ENCODE data around the gene AGPAT1. TPM values are rescaled to one million over a fixed set of nuclear protein-coding genes. Genes with fewer than 3 reads are reported as not detected.

The AGPAT1 gene
- total and polyA plus RNA-seq, 10 of the 15 experiments (the other 5 are each of a cell fraction or from before 2014, with no cell fraction given) = 13.9 to 39.5 (median 24.7) TPM

GRCh38 chr6:32175322-32175710 is 568 bp downstream of the AGPAT1 start:
- H4K20me1 ChIP-seq (ENCODE audit: control insufficient read depth, insufficient read depth) = no peaks in the 10 kb centered on the region
- intact Hi-C loops (cut with micrococcal nuclease; ENCODE audit: unreplicated experiment) = no loop called here
- TSS peak; percentile 66 for BruUV-seq (replicated peaks)
- DNase-seq (ENCODE audit: low read depth, low spot score) (no peak), FAIRE-seq (no peak), ATAC-seq (no peak)
- no peaks in the 10 kb centered on the region for H3K9me3 ChIP-seq (replicated peaks; ENCODE audit: control insufficient read depth, insufficient read depth, low read length)
- ChIA-PET SMC1A (ENCODE audit: uncharacterized antibody, unreplicated experiment) (no interaction called here), RAD21 (ENCODE audit: unreplicated experiment) (no interaction called here), CTCF (no interaction called here), POLR2A (no interaction called here)
- no peaks in the 10 kb centered on the region for H3K27me3 ChIP-seq (replicated peaks in 1 of 2; ENCODE audit: control insufficient read depth in 2 of 2, insufficient read depth in 2 of 2, low read length in 1 of 2)
- peaks cover 10% of the 10 kb centered on the region for H3K4me1 ChIP-seq (ENCODE audit: control insufficient read depth, insufficient read depth, low read length)
- peak overlapping the region; percentile 74 for H3K9ac ChIP-seq (ENCODE audit: control insufficient read depth, insufficient read depth, low read length)
- 0% methylated on average over 1 of the region's 2 CpGs for WGBS (ENCODE audit: insufficient coverage, insufficient replicate concordance, low lambda C conversion rate, missing lambda C conversion rate)
- peak overlapping the region; percentile 68 for H3K4me2 ChIP-seq (ENCODE audit: control insufficient read depth, insufficient read depth)
- H3K4me3 ChIP-seq = peak overlapping the region; percentile 96
- H2AFZ ChIP-seq (ENCODE audit: control insufficient read depth, low read depth, low read length) = no peak overlapping the region
- no peaks in the 10 kb centered on the region for H3K36me3 ChIP-seq (ENCODE audit: control insufficient read depth in 2 of 2, insufficient read depth in 2 of 2, low read length in 1 of 2)
- H3K27ac ChIP-seq (ENCODE audit: control insufficient read depth, insufficient read depth) = peak overlapping the region; percentile 70
- in situ Hi-C loops (cut with MboI) = no loop called here
- H3K79me2 ChIP-seq (ENCODE audit: control insufficient read depth, insufficient read depth, low read length) = peaks cover 22% of the 10 kb centered on the region
- no peak for TF ChIP-seq RFX5 (IDR thresholded peaks at IDR 0.05; ENCODE audit: low read depth, low read length)
- TF ChIP-seq ZBED1 (IDR thresholded peaks at IDR 0.05; ENCODE audit: borderline replicate concordance) = no peak
- no peak for TF ChIP-seq SMAD5 (IDR thresholded peaks at IDR 0.05; ENCODE audit: low read depth)
- no peak for TF ChIP-seq ZNF592 (IDR thresholded peaks at IDR 0.05)
- no peak for TF ChIP-seq TCF12 (IDR thresholded peaks at IDR 0.05; ENCODE audit: low read depth, low read length)
- no peak for TF ChIP-seq NFXL1 (IDR thresholded peaks at IDR 0.05; ENCODE audit: borderline replicate concordance)
- TF ChIP-seq SREBF2 (IDR thresholded peaks at IDR 0.05; ENCODE audit: low read length) = no peak
- TF ChIP-seq REST (IDR thresholded peaks at IDR 0.05; ENCODE audit: low read depth, low read length) = no peak
- TF ChIP-seq YY1 (IDR thresholded peaks at IDR 0.05; ENCODE audit: low read depth, low read length) = 0 out of 2 replicates have a peak, but pooled peaks have one; percentile 12
- TF ChIP-seq KLF5 (IDR thresholded peaks at IDR 0.05; ENCODE audit: partially characterized antibody) = no peak
- TF ChIP-seq IKZF1 (conservative IDR thresholded peaks at IDR 0.05) = peak; percentile 42; the same call in 1 of the 2 replicates
- TF ChIP-seq NR2F1 (conservative IDR thresholded peaks at IDR 0.05) = peak; percentile 30; the same call in 1 of the 2 replicates
- TF ChIP-seq ELK1 (IDR thresholded peaks at IDR 0.05; ENCODE audit: low read depth, low read length) = no peak
- no peak for TF ChIP-seq ATF7 (IDR thresholded peaks at IDR 0.05; ENCODE audit: low read depth)
- TF ChIP-seq TBL1XR1 (IDR thresholded peaks at IDR 0.05; ENCODE audit: low read depth, low read length) = no peak
- TF ChIP-seq STAT1 (conservative IDR thresholded peaks at IDR 0.05) = no peak
- no peak for TF ChIP-seq SIX5 (IDR thresholded peaks at IDR 0.05; ENCODE audit: low read depth, low read length, severe bottlenecking)
- no peak for TF ChIP-seq JUNB (IDR thresholded peaks at IDR 0.05)

Data from GM12878 (cell line).